HG03457 (cell line): ENCODE measurements around the gene NEK7.
A peak's percentile ranks its signal among the peaks of the same experiment; 100 is the strongest.

Experiments used
- ATAC-seq: cut with Tn5 transposase; IDR thresholded peaks from one replicate; pipeline ENCODE4 v1.9.1; 2021; ENCODE audit warnings: moderate number of reproducible peaks; ENCODE audit not compliant: unreplicated experiment

NEK7 gene

DNA sequence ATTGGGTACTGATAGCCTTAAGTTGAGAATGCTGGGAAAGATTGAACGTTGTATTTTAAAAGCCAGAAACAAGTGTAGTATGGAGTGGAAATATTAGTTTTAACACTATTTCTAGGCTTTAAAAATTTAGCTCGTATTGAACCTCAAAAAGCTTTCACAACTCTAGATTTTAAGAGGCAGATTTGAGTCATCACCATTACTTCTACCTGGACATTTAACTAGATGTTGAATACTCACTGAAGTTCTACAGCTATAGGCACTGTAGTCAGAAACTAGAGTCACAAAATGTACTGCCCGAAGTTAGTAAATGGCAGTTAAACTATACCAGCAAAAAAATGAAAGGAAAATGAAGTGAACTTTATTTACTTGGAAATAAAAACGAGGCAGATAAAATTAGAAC lies 96.5 kb downstream of the NEK7 start:
- ATAC-seq = peak; percentile 71

DNA sequence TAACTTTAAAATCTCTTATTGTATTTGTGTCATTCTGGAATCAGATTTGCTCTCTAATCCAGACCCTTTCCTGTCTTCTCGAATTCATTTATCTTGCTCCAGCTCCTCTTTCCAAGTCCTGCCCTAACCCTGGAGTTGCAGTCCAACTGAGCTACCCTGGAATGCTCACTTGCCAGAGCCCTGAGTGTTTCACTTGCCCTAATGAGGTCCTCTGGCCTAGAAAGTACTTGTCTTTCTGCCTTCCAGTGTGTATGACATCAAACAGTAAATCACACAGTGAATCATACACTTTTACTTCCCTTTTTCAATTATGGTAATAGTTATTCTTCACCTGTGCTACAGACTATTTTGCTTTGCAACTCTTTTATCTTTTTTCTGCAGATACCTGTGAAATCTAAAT lies 96.9 kb downstream of the NEK7 start:
- peak; percentile 96 for ATAC-seq

DNA sequence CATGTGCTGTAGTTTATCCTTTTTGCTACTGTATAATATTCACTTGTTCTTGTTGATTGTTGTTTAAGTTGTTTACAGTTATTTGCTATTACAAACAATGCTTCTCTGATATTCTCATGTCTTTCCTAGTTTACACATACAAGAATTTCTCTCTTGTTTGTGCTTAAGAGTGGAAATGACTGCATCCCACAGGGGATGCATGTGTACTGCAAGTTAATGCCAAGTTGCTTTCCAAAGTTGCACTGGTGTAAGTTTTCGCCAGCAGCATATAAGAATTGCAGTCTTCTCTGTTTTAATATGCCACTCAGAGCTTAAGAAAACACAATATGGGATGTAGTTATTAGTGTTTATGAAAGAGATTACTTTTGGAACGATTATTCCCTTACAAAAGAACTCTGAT lies 97.7 kb downstream of the NEK7 start:
- no peak for ATAC-seq

DNA sequence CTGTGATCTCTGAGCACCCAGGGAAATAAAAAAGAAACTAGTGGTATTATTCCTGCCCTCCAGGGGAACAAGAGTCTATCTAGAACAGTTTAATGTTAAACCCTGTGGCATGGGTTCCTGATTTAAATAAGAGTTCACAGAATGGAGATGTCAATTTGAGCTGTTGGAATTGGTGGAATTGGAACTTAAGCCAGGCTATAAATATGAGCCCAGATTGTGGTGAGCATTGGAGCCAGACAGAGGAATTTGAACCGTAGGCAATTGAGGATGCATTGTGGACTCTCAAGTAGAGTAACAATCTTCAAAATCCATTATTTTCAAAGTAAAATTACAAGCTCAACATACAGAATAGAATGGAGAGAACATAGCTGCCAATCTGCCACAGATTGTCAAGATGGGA lies 98.2 kb downstream of the NEK7 start:
- ATAC-seq = no peak

DNA sequence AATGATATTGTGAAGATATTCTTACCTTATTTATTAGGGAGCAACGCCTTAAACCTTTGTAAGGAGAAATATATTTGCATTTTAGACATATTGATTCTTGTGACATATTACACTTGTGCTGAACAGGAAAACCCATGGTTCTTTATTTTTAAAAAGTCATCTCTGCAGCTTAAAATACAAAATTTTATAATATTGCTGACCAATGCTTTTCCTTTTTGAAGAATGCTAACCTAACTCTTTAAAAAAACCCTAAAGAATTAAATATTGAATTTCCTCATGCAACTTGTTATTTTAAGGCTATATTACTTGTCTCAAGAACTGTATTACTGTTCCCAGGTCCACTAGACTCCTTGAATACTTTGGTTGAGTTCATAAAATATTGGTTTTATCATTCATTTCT lies 99.0 kb downstream of the NEK7 start:
- no peak for ATAC-seq

DNA sequence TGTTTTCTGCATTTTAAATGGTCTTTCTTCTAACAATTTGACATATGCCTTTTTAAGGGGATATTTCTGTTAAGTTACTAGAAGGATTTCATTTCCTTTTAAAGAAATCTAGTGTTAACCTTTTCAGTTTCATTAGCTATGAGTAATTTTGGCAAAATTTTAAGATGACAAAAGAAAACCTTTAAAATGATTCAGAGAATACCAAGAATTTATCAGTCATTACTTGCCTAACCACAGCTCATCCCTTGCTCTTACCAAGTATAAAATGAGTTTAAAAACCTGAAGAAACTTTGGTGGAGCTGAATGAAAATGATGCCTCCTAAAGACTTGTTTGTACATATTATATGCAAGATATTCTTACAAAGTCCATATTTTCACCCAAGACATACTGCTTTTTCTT lies 101.7 kb downstream of the NEK7 start:
- peak; percentile 37 for ATAC-seq

DNA sequence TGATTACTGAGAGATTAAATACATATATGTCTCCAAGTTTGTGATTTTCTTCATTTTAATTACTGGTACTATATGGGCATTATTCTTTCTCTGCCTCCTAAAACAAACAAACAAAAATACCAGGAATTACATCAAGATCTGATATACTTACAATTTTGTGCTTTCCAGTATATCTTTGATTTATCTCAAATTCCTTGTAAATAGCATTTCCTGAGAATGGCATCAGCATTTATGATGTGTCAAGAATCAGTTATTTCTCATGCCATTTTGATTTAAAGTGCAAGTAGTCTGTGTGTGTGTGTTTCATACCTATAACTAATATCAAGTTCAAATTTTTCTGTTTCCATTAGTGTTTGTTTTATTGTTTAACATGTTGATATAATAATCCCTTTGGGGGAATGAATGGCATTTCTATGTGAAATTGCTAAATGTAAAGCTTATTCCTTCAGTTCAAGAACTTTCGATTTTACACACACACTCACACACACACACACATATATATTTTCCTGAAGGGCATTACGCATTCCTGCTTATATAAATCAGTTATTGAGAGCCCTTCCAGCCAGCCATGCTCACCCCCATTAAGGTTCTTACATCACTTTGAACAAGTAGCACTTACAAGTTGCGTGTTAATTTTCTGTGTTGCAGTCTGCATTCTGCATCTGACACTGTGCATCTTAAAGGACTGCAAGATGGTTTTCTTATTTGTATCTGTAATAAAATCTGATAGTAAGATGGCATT lies 102.7 kb downstream of the NEK7 start:
- no peak for ATAC-seq

DNA sequence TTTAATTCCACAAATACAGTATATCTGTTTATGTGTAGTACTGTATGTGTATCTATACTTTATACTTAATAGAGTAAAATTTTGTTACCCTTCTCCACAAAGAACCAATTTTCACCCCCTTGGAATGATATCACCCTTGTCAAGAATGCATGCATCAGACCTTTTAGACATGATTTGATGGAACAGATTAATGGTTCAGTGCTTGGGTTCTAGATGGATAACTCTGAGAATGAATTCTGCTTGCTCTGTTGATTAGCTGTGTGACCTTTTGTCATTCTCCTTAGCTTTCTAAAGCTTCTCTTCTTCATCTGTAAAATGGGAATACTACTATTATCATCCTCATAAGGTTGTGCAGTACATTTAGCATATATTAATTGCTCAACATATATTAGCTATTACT lies 105.1 kb downstream of the NEK7 start:
- ATAC-seq = no peak

DNA sequence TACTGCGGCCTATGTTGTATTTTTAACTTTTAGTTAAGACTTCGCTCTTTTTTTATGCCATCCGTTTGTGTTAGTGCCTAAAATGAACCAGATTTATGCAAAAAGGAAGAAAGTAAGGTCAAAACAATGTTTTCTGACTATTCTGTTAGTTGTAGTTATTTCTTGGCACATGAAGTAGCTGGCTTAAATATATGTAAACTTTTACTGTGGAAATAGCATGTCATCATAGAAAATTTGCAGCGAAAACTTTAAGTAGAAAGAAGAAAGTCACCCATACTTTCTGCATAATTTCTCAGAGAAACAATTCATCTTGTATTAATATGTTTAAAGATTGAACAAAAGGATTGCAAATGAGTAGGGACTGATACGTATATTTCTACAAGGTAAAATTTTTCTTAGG lies 106.4 kb downstream of the NEK7 start:
- ATAC-seq = no peak

DNA sequence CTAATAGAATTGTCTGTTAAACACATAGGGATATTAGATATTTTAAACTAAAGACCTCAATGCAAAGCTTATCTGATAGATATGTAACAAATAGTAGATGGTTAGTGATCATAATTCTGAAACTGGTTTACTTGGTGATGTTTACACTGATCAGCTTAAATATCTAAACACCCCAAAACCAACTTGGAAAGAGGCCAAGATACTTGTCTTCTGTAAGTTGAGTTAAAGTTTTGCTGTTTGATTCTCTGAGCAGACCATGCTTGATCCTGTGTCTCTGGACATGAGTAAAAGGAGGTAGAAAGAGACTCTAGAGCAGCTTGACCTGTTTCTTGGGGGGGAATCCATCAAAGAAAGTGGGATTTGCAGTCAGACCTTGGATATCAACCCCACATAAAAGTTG lies 107.5 kb downstream of the NEK7 start:
- no peak for ATAC-seq

DNA sequence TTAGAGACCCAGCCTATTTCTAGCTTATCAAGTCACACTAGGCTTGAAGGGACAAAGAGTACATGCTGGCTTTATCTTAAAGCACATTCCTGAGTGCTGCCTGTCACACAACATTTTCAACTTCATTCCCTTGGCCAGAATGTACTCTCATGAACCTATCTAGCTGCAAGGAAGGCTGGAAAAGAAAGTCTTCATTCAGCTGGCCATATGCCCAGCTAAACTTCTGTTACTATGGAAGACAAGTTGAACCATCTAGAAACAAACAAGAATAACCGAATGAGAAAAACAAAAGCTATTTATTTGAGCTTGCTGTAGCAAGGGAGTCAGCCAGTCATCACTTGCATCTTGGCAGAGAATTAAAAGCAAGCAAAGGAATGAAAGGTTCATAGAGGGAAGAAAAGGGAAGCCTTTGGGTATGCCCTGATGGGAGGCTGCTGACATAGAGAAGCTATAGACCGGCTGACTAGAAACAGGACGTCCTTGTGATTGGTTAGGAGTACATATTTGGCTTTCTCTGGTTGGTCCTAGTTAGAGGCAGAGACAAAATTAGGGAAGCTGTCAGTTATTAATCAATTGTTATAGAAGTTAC lies 108.4 kb downstream of the NEK7 start:
- no peak for ATAC-seq

DNA sequence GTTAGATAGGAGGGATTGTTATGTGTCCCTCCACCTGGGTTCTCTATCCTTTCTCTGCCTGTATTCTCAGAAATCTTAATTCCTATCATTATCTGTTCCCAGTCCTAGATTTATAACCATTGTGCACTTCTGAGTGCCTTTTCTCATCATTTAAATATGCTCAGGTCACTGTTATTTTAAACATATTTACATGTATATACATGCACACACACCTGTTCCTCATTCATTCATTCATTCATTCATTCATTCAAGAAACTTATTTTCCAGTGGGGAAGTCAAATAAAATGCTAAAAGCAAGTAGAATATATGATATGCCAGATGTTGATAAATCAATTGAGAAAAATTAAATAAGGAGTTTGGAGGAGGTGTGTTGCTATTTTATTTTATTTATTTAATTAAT lies 110.3 kb downstream of the NEK7 start:
- ATAC-seq = no peak

DNA sequence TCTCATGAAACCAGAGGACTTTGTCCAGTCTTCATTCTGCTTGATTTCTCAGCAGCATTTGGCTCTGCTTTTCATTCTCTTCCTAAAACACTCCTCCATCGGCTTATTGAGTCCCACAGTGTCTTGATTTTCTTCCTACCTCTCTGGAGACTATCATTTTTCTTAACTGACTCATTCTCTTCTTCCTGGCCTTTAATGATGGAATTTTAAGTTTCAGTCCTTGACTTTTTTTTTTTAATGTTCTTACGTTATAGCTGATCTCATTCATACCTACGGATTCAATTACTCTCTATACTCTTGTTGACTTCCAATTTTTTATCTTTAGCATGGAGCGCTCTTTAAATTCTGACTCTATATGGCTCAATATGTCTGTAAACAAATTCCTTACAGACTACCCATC lies 111.1 kb downstream of the NEK7 start:
- ATAC-seq = no peak

DNA sequence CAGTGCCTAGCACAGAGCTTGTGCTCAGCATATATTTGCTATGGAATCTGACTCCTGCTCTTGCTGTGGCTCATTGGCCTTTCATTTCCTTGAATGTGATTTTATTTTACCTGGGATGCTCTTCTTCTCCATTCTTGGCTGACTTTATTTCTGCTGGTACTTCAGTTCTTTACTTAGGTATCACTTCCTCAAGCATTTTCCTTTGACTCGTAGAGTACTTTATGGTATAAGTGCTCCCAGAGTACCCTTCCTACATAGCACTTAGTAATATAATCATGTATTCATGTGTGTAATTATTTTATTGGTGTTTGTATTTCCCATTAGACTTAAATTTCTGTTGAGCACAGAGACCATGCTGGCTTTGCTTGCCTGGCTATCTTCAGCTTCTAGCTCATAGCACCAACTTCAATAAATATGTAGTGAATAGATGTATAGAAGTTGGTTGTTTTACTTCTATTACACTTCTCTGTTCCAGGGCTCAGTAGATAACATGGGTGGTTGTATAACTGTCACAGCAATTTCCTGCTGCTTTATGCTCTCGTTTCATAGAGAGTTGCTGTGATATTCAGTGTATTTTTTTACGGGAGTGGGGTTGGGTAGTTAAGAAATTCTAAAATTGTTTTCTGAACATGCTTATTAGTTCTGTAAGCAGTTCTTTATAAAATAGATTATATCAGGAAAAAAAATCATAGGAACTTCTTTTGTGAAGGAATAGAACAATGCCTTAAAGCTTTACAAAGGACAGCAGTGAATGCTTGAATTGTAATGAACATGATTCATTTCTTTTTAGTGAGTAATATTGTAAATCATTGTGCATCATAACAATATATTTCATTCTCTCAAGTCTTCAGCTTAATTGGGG lies 112.2 kb downstream of the NEK7 start:
- ATAC-seq = no peak

DNA sequence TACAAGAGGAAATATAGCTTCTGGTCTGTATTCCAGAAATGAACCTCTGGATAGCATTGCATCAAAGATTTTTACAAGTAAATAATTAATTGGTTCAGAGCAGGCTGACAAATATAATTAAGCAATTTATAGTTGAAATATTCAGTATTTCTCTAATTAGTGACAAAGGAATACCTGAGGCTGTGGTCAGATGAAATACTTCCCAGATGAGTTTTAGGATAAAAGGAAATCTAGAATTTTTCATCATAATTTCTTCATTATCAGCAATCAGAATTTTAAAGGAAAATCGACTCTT lies 112.8 kb downstream of the NEK7 start:
- no peak for ATAC-seq

DNA sequence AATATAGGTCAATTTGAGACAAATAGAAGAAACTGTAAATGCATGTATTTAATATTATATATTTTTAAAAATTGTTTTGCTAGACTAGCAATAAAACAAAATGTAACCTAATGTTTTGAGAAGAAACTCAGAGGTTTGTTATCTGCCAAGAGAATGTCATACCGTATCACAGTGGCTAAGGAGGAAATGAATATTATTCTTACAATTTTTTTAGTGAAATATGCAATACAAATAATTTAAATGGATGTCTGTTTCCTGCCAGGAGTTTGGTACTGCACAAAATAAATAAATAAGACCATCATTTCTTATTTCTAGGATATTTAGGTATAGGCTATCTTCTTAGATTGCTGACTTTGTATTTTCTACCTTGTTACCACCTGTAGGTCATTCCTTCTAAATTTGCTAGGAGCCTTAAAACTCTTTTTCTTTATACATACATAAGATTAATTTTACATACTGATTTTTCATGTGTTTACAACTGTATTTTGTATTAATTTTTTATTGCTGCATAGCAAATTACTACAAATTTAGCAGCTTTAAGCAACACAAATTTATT lies 113.6 kb downstream of the NEK7 start:
- ATAC-seq = no peak

DNA sequence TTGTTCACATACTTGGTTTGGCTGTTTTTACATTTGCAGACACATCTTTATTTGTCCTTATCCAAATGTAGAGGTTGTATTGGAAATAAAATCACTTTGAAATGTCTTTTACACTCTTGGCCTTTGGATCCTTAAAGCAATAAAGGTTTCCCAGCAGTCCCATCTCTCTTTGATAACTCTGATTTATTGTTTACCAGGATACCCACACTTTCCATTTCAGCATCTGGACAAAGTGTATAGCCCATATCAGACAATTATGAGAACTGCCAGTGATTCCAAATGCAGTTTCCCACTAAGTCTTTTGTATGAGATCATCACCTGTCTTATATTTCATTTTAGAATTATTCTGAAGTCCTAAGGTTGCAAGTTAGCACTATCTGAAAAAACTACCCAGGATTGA lies 114.7 kb downstream of the NEK7 start:
- ATAC-seq = no peak

DNA sequence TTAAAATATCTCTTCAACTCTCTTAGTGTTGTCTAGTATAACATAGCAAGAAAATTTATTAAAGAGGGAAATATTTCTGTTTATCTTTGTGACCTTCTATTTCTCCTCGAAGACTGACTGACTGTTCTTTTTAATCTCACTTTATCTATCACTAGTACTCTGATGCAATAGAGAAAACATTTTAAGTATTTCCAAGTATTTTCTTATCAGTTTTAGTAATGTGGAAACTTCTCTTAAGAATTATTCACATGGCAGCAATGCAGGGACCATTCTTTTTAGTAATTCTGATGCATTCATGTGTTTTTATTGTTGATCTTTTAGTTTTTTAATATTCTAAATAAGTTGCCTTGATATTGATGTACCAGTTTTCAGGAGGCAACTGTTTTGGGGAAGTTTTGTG lies 115.7 kb downstream of the NEK7 start:
- no peak for ATAC-seq

DNA sequence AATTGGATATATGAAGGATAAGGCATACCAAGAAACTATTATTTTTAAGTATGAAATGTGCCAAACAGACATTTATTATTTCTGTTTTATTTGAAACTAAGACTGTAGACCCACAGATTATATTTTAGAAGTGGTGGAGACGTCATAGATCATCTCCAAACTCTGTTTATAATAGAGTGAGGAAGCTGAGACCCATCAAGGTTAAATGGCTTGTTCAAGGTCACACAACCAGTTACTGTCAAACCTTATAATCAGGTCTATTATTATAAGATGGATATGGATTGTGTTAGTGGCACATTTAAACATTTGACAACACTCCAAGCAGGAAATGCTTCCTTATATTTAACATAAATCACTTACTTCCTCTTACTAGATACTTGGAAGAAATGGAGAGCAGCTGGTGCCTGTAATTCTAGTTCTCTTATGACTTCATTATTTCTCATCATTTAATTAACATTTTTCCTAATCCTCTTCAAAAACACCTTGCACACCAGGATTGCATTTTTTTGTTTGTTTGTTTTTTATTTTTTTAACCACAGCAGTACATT lies 117.0 kb downstream of the NEK7 start:
- ATAC-seq = no peak

DNA sequence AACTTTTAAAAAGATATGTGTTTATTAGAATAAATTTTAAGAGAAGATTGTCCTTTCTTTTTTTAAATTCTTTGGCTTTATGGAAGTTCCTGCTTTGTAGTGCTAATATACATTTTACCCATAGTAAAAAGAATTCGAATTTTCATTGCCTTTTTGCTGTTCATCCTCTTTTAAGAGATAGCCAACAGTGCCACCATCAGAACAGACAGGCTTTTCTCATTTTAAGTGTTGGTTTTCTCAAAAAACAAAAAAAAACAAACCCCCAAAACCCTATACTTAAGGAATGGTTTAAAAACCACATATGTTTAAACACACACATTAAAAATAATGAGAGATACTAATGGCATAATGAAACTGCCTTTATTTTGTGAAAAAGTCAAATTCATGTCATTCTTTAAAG lies 118.8 kb downstream of the NEK7 start:
- ATAC-seq = no peak

DNA sequence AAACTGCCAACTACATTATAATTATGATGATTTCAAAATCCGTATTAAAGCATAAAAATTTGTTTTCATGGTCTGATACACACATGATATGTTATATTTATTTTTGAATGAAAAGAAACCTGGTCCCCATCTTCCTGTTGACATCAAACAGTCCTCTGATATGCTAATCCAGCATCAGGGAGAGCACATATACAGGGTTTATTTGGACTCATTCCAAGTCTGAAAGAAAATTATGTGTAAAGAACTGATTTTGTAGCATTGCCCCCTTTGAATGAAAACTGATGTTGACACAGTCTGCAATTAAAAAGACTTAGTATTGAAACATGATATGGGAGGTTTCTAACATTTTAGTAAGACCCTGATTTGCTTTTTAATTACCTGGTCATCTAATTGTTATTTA lies 119.4 kb downstream of the NEK7 start:
- ATAC-seq = no peak

DNA sequence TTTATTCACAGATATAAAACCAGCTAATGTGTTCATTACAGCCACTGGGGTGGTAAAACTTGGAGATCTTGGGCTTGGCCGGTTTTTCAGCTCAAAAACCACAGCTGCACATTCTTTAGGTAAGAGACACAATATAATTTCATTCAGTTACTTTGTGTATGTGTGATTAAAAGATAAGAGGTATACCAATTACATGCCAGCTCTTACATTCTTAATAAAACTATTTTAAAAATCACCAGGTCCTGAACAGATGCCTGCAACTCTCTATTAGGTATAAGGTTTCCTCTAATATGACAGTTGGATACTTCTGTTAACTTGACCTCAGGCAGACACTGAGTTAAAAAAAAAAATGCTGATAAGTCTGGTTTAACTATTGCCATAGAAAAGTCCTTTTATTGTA lies 122.1 kb downstream of the NEK7 start:
- ATAC-seq = no peak
